HG03039 (cell line): ENCODE measurements around the gene C5orf24.

Experiments used
- ATAC-seq: cut with Tn5 transposase; IDR thresholded peaks from one replicate; pipeline ENCODE4 v1.9.1; 2021; ENCODE audit warnings: mild to moderate bottlenecking, moderate library complexity; ENCODE audit not compliant: unreplicated experiment

C5orf24 gene

GRCh38 chr5:134905246-134905996 lies 59.7 kb downstream of the C5orf24 start:
- ATAC-seq: peak; percentile 28

GRCh38 chr5:134906811-134907210 lies 61.0 kb downstream of the C5orf24 start:
- ATAC-seq: no peak
